OCI-LY3 (cell line): ENCODE data around the gene APOL2.

Source experiments
- H2AFZ ChIP-seq: fragments of 200-600, 300-600 bp; shearing (Covaris generic); 2 replicates; pipeline ENCODE4 v1.6.0; 2014; ENCODE audit warnings: antibody characterized with exemption, low read depth, low read length
- H3K27ac ChIP-seq: fragments of 200-600, 300-600 bp; sonication (generic); 2 replicates; pipeline ENCODE4 v1.5.1; 2014; ENCODE audit warnings: mild to moderate bottlenecking, low read length, moderate library complexity, mixed read lengths
- H3K27me3 ChIP-seq: fragments of 200-600, 300-600 bp; sonication (generic); 2 replicates; pipeline ENCODE4 v1.6.1; 2014; ENCODE audit warnings: low read depth, low read length, mixed read lengths
- H3K36me3 ChIP-seq: fragments of 200-600, 300-600 bp; sonication (generic); replicated peaks from 2 replicates; pipeline ENCODE3; 2014; ENCODE audit warnings: low read depth, low read length, mixed read lengths
- H3K4me1 ChIP-seq: fragments of 300-600, 200-600 bp; sonication (generic); 2 replicates; pipeline ENCODE4 v1.6.1; 2014; ENCODE audit warnings: low read length, mixed read lengths
- H3K4me2 ChIP-seq: fragments of 200-600, 300-600 bp; sonication (generic); 2 replicates; pipeline ENCODE4 v1.6.1; 2014; ENCODE audit warnings: low read length, mixed read lengths
- H3K4me3 ChIP-seq: fragments of 300-600, 200-600 bp; sonication (generic); 2 replicates; pipeline ENCODE4 v1.5.1; 2014; ENCODE audit warnings: antibody characterized with exemption, mild to moderate bottlenecking, low read length, moderate library complexity
- H3K79me2 ChIP-seq: fragments of 300-600, 200-600 bp; shearing (Covaris generic); 2 replicates; pipeline ENCODE4 v1.6.1; 2014; ENCODE audit warnings: mild to moderate bottlenecking, low read length, mixed read lengths
- H3K9ac ChIP-seq: fragments of 300-600, 200-600 bp; shearing (Covaris generic); 2 replicates; pipeline ENCODE4 v1.6.0; 2014; ENCODE audit warnings: mild to moderate bottlenecking, low read length, moderate library complexity
- H3K9me3 ChIP-seq: fragments of 200-600, 300-600 bp; shearing (Covaris generic); 2 replicates; pipeline ENCODE4 v1.6.1; 2014; ENCODE audit warnings: low read length, mixed read lengths; ENCODE audit not compliant: insufficient read depth
- H4K20me1 ChIP-seq: fragments of 200-600, 300-600 bp; sonication (generic); 2 replicates; pipeline ENCODE4 v1.6.1; 2016; ENCODE audit warnings: low read length, mixed read lengths; ENCODE audit not compliant: insufficient read depth
- EZH2phosphoT487 ChIP-seq: fragments of 200-600 bp; shearing (Covaris generic); IDR thresholded peaks from 2 replicates; pipeline ENCODE4 v1.6.1; 2018; ENCODE audit warnings: antibody characterized with exemption, mixed run types, low read depth
- TF ChIP-seq, protein P1 (sequence below): fragments of 200-600, 300-600 bp; sonication (generic); IDR thresholded peaks from 2 replicates; pipeline ENCODE4 v1.5.1; 2014; ENCODE audit warnings: antibody characterized with exemption, low read length, low read depth

Gene APOL2

DNA sequence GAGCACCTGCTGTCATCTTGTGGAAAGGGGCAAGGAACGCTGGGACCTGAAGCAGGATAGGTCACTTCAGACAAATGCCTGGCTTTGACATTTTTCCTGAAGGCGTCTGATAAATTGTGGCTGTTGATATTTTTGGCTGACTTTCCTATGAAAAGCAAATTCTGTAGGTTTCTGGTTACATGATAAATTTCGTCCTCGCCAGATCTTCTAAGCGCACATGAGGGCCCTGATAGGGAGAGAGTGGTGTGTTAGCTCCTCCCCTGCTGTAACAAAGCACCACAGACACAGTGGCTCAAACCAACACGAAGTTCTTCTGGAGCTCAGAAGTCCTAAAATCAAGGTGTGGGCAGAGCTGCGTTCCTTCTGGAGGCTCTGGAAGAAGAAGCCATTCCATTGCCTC, 57.3 kb downstream of the APOL2 start:
- H2AFZ ChIP-seq, result no peak overlapping the region
- H3K79me2 ChIP-seq, result no peaks in the 10 kb centered on the region
- no peak for TF ChIP-seq EZH2phosphoT487
- TF ChIP-seq, protein P1, sequence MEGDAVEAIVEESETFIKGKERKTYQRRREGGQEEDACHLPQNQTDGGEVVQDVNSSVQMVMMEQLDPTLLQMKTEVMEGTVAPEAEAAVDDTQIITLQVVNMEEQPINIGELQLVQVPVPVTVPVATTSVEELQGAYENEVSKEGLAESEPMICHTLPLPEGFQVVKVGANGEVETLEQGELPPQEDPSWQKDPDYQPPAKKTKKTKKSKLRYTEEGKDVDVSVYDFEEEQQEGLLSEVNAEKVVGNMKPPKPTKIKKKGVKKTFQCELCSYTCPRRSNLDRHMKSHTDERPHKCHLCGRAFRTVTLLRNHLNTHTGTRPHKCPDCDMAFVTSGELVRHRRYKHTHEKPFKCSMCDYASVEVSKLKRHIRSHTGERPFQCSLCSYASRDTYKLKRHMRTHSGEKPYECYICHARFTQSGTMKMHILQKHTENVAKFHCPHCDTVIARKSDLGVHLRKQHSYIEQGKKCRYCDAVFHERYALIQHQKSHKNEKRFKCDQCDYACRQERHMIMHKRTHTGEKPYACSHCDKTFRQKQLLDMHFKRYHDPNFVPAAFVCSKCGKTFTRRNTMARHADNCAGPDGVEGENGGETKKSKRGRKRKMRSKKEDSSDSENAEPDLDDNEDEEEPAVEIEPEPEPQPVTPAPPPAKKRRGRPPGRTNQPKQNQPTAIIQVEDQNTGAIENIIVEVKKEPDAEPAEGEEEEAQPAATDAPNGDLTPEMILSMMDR, result no peak
- no peaks in the 10 kb centered on the region for H3K36me3 ChIP-seq
- H4K20me1 ChIP-seq, result no peaks in the 10 kb centered on the region
- H3K4me1 ChIP-seq, result peaks cover 2% of the 10 kb centered on the region; the same call in 1 of the 2 replicates
- H3K27me3 ChIP-seq, result peaks cover 15% of the 10 kb centered on the region
- no peak overlapping the region for H3K9ac ChIP-seq
- H3K4me2 ChIP-seq, result no peak overlapping the region
- no peak overlapping the region for H3K27ac ChIP-seq
- H3K9me3 ChIP-seq, result no peaks in the 10 kb centered on the region
- no peak overlapping the region for H3K4me3 ChIP-seq

DNA sequence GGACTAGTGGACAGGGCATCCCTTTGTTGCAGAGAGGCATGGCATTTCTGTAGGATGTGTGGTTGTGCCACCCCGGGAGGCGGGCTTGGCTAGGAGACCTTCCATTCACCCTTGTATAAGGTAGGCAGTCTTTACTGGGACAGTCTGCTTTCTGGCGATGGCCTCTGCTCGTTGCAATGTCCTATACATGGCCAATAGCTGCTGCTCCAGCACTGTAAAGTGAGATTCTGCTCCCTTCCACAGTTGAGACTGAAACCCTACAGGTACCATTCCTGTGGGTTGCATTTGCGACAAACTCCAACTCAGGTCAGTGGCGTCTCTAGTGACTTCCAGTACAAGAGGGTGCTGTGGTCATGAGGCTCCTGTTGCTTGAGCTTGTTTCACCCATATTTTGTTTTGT, 58.4 kb downstream of the APOL2 start:
- Histone ChIP-seq H2AFZ (no peak overlapping the region), H3K79me2 (no peaks in the 10 kb centered on the region), H3K36me3 (no peaks in the 10 kb centered on the region), H3K9me3 (no peaks in the 10 kb centered on the region), H3K9ac (no peak overlapping the region), H4K20me1 (no peaks in the 10 kb centered on the region), H3K4me3 (no peak overlapping the region), H3K27me3 (peaks cover 17% of the 10 kb centered on the region), H3K4me2 (no peak overlapping the region), H3K4me1 (peaks cover 2% of the 10 kb centered on the region; the same call in 1 of the 2 replicates), H3K27ac (no peak overlapping the region)
- TF ChIP-seq, protein P1, result no peak
- TF ChIP-seq EZH2phosphoT487, result no peak

- Histone ChIP-seq H3K79me2 (no peaks in the 10 kb centered on the region), H3K9me3 (no peaks in the 10 kb centered on the region), H3K4me3 (no peak overlapping the region), H3K9ac (no peak overlapping the region), H3K4me1 (peaks cover 2% of the 10 kb centered on the region; the same call in 1 of the 2 replicates), H3K4me2 (peak overlapping the region; percentile 23; the same call in 1 of the 2 replicates), H3K27me3 (peaks cover 17% of the 10 kb centered on the region), H4K20me1 (no peaks in the 10 kb centered on the region), H3K27ac (no peak overlapping the region), H2AFZ (0 out of 2 replicates have a peak overlapping the region, but pooled peaks have one; percentile 55), H3K36me3 (no peaks in the 10 kb centered on the region)
- TF ChIP-seq, protein P1, result peak; percentile 90
- no peak for TF ChIP-seq EZH2phosphoT487
Measured at GRCh38 chr22:36180038-36180880, 59.1 kb downstream of the APOL2 start.

- Histone ChIP-seq H3K4me2 (no peak overlapping the region), H4K20me1 (no peaks in the 10 kb centered on the region), H3K4me1 (peaks cover 2% of the 10 kb centered on the region; the same call in 1 of the 2 replicates), H3K27me3 (peaks cover 13% of the 10 kb centered on the region), H3K27ac (no peak overlapping the region), H3K9me3 (no peaks in the 10 kb centered on the region), H3K9ac (no peak overlapping the region), H3K4me3 (no peak overlapping the region), H3K36me3 (no peaks in the 10 kb centered on the region), H3K79me2 (no peaks in the 10 kb centered on the region), H2AFZ (no peak overlapping the region)
- TF ChIP-seq, protein P1, result no peak
- TF ChIP-seq EZH2phosphoT487, result no peak
Measured at GRCh38 chr22:36177160-36177559, 62.2 kb downstream of the APOL2 start.
